Epithelial cell of proximal tubule (primary cell): ENCODE measurements around the gene CLIC4. TPM values are rescaled to one million over a fixed set of nuclear protein-coding genes. Genes with fewer than 3 reads are reported as not detected.

ENCODE experiments used
- DNase-seq: peaks from one replicate; pipeline ENCODE4 v3.0.0-alpha.2; 2011; ENCODE audit warnings: low read depth
- H3K4me3 ChIP-seq: 2 replicates; pipeline ENCODE4 v1.5.1; 2011; ENCODE audit warnings: low read depth, mild to moderate bottlenecking, low read length
- total RNA-seq: library from RNA; depleted of rRNA; stranded (reverse); fragments of >200 nt; gene quantifications from 2 replicates; pipeline ENCODE4 v1.2.3, GENCODE V29; 2015
- TF ChIP-seq, protein P1 (sequence below): conservative IDR thresholded peaks from 2 replicates; pipeline ENCODE4 v1.5.1; 2012; ENCODE audit warnings: low read depth, mild to moderate bottlenecking, low read length

The CLIC4 gene
- total RNA-seq, 1 donor from 2014 or later = 143 TPM

DNA sequence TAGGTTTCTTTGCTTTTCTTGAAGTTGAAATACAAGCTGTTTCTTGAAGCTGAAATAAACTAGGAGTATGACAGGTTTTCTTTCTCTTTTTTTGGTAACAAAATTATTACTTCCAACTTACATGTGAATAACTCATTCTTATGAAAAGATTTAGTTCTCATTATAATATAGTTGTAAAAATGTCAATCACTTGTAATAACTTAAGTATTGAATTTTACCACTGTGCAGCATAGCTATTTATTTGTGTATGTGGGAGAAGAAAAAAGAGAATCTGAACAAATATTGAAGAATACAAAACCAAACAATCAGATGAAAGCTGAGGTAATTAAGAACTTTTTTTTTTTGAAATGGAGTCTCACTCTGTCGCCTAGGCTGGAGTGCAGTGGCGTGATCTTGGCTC is 11.1 kb downstream of the CLIC4 start:
- H3K4me3 ChIP-seq = no peak overlapping the region
- TF ChIP-seq, protein P1, sequence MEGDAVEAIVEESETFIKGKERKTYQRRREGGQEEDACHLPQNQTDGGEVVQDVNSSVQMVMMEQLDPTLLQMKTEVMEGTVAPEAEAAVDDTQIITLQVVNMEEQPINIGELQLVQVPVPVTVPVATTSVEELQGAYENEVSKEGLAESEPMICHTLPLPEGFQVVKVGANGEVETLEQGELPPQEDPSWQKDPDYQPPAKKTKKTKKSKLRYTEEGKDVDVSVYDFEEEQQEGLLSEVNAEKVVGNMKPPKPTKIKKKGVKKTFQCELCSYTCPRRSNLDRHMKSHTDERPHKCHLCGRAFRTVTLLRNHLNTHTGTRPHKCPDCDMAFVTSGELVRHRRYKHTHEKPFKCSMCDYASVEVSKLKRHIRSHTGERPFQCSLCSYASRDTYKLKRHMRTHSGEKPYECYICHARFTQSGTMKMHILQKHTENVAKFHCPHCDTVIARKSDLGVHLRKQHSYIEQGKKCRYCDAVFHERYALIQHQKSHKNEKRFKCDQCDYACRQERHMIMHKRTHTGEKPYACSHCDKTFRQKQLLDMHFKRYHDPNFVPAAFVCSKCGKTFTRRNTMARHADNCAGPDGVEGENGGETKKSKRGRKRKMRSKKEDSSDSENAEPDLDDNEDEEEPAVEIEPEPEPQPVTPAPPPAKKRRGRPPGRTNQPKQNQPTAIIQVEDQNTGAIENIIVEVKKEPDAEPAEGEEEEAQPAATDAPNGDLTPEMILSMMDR = no peak
- DNase-seq = no peak

DNA sequence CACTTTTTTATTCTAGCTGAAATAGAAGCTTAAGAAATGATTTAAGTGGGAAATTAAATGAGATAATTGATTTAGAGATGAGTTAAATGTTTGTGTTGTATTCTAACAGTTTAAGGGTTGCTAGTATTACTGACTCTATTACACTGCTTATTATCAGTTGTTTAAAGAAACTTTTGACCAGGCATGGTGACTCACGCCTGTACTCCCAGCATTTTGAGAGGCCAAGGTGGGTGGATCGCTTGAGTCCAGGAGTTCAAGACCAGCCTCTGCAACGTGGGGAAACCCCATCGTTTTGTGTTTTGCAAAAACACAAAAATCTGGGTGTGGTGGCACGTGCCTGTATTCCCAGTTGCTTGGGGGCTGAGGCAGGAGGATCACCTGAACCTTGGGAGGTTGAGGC is 14.2 kb downstream of the CLIC4 start:
- DNase-seq = no peak
- no peak overlapping the region for H3K4me3 ChIP-seq
- TF ChIP-seq, protein P1 = no peak

DNA sequence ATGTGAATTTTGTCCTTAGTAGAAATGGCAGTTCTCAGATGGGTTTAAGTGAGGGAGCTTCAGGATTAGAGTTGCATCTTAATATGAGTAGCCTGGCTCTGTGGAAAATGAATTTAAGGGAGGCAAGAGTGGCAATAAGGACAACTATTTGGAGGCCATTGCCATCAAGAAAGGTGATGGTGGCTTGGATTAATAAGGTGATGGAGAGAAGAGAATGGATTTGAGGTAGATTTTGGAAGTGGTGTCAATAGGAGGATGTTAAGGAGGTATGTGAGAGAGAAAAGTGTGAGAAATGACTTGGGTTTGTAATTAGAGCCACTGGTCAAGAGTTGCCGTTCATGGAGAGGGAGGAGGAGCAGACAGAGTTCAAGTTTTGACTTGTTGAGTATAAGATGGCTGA is 16.3 kb downstream of the CLIC4 start:
- no peak for DNase-seq
- H3K4me3 ChIP-seq = no peak overlapping the region
- TF ChIP-seq, protein P1 = no peak

DNA sequence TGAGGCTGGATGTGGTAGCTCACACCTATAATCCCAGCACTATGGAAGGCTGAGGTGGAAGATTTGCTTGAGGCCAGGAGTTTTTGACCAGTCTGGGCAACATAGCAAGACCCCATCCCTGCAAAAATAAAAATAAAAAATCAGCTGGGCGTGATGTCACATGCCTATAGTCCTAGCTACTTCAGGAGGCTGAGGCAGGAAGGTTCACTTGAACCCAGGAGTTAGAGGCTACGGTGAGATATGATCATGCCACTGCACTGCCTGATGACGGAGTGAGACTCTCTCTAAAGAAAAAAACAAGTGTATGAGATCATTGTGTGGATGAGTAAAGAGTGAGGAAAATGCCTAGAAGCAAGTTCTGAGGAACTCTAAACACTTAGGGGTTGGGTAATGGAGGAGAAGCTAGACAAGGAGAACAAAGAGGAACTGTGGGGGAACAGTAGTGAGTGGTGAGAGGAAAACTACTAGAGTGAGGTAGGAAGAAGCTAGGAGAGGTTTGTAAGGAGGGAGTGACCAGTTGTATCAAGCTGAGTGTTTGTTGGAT is 17.0 kb downstream of the CLIC4 start:
- H3K4me3 ChIP-seq = no peak overlapping the region
- TF ChIP-seq, protein P1 = no peak
- DNase-seq = no peak

DNA sequence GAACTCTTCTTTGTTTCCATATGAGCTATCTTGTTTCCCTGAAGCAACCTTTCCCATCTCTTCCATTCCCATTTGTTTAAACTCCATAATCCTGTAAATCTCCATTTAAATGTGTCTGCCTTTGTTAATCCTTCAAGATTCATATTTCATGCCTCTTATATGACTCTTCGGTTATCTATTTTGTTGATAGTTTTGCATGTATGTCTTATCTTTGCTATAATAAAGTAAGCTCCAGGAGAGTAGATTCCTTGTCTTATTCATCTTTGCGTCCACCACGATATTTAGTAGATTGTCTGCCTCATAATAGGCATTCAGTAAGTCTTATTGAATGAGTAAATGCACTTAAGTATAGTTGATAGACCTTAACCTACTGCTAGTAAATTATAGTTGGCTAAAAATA is 18.4 kb downstream of the CLIC4 start:
- DNase-seq = no peak
- H3K4me3 ChIP-seq = no peak overlapping the region
- TF ChIP-seq, protein P1 = no peak

DNA sequence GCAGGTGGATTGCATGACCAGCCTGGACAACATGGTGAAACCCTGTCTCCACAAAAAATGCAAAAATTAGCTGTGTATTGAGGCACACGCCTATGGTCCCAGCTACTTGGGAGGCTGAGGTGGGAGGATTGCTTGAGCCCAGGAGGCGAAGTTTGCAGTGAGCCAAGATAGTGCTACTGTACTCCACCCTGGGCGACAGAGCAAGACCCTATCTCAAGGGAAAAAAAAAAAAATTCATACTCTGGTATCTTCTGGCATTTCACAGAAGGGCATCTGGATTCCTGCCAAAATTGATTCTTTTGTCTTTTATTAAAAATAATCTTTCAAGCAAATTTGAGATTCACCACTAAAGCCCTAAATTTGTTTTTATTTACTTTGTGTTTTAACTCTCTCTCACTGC is 19.2 kb downstream of the CLIC4 start:
- no peak overlapping the region for H3K4me3 ChIP-seq
- DNase-seq = no peak
- TF ChIP-seq, protein P1 = no peak

DNA sequence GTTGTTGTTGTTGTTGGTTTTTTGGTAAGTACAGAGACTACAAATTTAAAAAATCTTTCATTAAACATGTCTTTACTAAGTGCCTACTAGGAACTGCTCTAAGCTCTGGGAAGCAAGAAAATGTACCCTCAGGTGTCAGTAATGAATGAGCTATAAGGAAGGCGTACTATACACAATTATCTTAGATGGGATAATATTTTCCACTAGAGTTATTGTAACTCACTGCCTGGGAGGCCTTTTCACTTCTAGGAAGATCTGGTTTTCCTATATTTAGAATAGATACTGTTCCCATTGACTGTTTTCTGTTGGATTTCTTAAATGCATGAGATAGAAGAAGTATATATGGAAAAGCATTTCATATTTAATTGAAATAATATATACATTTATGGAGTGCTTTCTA is 19.6 kb downstream of the CLIC4 start:
- TF ChIP-seq, protein P1 = no peak
- H3K4me3 ChIP-seq = no peak overlapping the region
- DNase-seq = no peak
